ENCODE measurements around the gene LRRN4CL.
"Not testable (repeated sequence)": the region's sequence is repeated elsewhere in the genome, so short reads cannot be mapped to it uniquely, and the experiment has no call there.

The LRRN4CL gene

DNA sequence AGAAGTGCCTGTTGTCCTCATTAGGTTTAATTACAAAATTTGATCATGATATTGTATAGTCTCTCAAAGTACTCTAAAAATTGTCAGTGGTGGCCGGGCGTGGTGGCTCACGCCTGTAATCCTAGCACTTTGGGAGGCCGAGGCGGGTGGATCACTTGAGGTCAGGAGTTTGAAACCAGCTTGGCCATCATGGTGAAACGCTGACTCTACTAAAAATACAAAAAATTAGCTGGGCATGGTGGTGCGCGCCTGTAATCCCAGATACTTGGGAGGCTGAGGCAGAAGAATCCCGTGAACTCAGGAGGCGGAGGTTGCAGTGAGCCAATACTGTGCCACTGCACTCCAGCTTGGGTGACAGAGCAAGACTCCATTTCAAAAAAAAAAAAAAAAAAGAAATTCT is 13.9 kb downstream of the LRRN4CL start:
- DNase-seq: not testable (repeated sequence)

- DNase-seq: no peak
Measured at GRCh38 chr11:62673196-62673525, 16.2 kb downstream of the LRRN4CL start.

GRCh38 chr11:62671608-62672389 is 17.5 kb downstream of the LRRN4CL start, which contains the start of the genes LBHD1 and UQCC3:
TSS of gene LBHD1 (minus strand) at chr11:62672267. CDS start at chr11:62670031, 2,236 bp downstream.
TSS of gene UQCC3 (plus strand) at chr11:62671673. CDS start at chr11:62671746, 73 bp downstream.
- DNase-seq: peak; percentile 70 to 88

DNA sequence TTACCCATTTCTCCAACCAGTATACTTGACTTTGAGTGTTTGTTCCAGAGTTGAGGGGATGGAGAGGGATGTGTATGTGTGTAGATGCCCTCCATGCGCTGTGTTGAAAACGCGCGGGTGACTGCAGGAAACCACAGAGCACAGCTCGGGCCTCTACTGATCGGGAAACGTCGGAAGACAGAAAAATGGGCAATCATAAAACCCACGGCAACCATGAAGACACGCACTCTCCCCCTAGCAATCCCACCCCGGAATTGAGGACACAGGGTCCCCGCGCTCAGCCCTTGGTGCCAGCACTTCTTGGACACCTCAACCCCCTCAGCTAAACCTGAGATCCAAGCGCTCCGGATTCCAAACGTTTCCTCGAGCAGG is 18.1 kb downstream of the LRRN4CL start:
- DNase-seq: peak in 1 of 2 experiments; percentile 72

GRCh38 chr11:62669420-62670161 is 19.7 kb downstream of the LRRN4CL start:
- DNase-seq: no peak

DNA sequence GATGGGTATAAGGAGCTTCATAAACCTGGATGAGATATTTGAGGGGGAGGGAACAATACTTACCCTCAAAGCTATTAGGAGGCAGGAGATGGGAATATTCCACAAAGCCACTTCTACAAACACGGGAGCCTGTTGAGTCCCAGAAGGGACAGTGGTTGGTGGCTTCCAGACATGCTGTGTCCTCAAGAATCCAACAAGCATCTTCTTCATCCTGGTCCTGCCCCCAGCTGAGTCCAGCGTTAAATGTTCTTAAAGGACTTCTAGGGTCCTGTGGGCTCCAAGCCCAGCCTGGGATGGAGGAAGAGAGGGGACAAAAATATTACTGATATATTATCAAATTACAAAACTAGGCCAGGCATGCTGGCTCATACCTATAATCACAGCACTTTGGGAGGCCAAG is 21.9 kb downstream of the LRRN4CL start:
- DNase-seq: no peak

DNA sequence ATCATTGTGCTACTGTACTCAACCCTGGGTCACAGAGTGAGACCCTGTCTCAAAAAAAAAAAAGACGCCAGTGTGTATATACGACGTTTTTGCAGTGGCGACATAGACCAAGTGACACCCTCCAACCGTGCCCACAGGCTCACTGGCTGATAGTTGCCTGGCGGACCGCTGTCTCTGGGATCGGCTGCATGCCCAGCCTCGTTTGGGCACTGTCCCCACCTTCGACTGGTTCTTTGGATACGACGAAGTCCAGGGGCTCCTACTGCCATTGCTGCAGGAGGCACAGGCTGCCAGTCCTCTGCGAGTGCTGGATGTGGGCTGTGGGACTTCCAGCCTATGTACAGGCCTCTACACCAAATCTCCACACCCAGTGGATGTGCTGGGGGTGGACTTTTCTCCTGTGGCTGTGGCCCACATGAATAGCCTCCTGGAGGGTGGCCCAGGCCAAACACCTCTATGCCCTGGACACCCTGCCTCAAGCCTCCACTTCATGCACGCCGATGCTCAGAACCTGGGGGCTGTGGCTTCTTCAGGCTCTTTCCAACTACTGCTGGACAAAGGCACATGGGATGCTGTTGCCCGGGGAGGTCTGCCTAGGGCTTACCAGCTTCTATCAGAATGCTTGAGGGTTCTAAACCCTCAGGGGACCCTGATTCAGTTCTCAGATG is 22.9 kb downstream of the LRRN4CL start:
- no peak for DNase-seq

DNA sequence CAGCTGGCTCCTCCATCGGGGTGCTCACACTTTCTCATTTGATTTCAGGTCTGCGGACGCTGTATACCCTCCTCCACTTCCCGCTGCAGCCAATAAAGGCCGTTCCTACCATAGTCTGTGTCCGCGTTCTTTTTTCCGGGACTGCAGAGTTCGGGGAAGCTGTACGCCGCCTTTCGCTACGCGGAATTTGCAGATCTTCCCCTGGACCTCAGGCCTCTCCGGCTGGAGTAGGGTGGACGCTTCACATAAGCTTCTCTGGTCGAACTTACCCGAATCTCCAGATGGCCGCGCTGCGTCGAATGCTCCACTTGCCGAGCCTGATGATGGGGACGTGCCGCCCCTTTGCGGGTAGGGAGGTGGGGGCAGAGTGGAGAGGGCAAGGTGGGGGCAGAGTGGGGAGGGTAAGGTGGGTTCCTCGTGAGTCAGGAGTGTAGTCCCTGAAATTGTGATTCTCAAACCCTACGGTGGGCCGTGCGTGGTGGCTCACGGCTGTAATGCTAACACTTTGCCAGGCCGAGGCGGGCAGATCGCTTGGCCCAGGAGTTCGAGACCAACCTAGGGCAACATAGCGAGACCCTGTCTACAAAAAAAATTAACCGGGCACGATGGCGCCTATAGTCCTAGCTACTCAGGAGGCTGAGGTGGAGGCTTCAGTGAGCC is 23.6 kb downstream of the LRRN4CL start:
- peak in 1 of 2 experiments; percentile 72 for DNase-seq

- DNase-seq: peak; percentile 71 to 88
Measured at GRCh38 chr11:62665075-62665598, 24.2 kb downstream of the LRRN4CL start, which contains the start of the genes C11orf98 and CSKMT. TSS of gene C11orf98 (minus strand) at chr11:62665210. CDS start at chr11:62665169, 41 bp downstream. TSS of gene CSKMT (plus strand) at chr11:62665312. CDS start at chr11:62665880, 568 bp downstream.

GRCh38 chr11:62664405-62665074 is 24.8 kb downstream of the LRRN4CL start:
- peak in 1 of 2 experiments; percentile 76 for DNase-seq

DNA sequence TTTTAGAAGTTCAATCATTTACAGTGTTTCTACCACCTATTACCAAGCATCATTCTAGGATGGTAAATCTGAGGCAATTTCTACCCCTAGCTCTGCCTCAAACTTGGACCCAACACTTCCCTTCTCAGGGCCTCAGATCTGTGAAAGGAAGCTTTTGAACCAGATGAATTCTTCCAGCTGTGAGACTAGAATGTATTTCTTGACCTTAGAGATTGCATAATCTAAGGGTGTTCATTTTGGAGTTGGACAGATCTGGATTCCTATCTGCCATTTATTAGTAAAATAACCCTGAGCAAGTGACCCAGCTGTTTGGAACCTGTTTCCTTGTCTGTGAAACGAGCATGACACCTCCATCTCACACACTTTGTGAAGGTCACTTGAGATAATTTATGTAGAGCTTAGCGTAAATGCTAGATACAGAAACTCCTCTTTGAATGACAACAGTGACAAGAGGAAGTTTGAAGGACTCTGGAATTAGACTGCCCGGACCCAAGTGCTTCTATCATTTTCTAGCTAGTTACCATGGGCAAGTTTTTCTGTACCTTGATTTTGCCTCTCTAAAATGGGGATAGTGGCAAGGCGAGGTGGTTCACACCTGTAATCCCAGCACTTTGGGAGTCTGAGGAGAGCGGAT is 32.4 kb downstream of the LRRN4CL start:
- DNase-seq: no peak

GRCh38 chr11:62654297-62654696 is 35.0 kb downstream of the LRRN4CL start:
- no peak for DNase-seq

DNA sequence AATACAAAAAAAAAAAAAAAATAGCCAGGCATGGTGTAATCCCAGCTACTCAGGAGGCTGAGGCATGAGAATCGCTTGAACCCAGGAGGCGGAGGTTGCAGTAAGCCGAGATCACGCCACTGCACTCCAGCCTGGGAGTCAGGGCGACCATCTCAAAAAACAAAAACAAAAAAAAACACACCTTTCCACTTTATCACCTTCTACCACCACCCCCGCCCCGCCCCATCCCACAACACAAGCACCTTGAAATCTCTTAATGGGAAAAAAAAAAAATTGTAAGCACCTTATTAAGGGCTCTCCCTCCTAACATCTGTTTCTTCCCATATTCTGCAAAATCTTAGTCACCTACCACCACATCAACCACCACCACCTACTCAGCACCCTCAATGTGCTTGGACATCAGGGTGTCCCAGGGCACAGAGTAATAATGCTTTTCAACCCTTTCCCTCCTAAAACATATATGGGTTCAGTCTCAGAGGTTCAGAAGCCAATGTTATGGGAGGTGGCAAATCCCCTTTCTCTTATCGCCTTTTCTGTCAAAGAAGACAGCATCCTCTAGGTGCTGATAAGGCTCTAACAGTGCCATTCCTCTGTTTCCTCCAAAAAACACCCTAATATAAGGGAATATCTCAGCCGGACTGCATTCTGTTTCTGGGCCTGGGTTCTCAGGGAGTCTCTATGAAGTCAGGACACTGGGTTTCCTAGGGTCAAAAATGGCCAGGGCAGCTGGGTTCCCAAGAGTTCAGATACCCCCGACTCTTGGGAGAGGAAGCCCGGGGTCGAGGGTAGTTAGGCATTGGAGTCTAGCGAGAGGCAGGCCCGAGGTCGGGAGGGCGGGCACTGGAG is 36.9 kb downstream of the LRRN4CL start:
- no peak for DNase-seq

GRCh38 chr11:62650283-62650682 is 39.0 kb downstream of the LRRN4CL start:
- not testable (repeated sequence) for DNase-seq

GRCh38 chr11:62649486-62649885 is 39.8 kb downstream of the LRRN4CL start:
- DNase-seq: no peak

DNA sequence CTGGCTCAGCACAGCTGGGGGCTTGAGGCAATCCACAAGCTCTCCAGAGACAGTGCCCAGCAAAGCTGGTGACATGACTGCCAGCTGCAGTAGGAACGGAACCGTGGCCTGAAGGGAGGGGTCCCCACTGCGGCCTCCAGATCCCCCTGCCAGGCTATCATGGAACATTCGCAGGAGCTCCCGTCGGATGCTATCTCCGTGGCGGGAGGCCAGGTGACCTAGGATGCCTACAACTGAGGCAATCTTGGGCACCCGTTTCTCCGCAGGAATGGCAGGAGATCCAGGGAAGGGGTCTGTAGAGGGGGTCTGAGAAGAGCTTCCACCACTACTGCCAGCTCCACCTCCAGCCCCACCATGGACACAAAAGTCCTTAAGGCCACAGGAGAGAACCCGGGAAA is 40.4 kb downstream of the LRRN4CL start:
- no peak for DNase-seq

GRCh38 chr11:62648185-62648966 is 41.0 kb downstream of the LRRN4CL start:
- no peak for DNase-seq

DNA sequence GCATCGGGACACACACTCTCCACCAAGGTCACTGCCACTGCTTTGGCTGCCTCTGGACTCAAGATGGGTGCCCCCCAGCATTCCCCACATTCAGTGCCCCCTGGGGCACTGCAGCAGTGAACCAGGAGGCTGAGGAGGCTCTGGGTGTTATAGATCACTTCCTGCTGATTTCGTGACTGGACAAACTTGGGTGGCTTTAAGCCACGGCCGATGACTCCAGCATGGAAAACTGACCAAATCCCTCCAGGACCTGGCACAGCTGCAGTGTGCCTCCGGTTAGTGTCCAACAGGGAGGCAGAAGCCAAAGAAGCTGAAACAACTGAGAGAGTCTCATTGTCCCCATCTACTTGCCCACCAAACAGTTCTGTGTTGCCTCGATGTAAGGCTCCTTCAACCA is 41.7 kb downstream of the LRRN4CL start:
- DNase-seq: no peak

DNA sequence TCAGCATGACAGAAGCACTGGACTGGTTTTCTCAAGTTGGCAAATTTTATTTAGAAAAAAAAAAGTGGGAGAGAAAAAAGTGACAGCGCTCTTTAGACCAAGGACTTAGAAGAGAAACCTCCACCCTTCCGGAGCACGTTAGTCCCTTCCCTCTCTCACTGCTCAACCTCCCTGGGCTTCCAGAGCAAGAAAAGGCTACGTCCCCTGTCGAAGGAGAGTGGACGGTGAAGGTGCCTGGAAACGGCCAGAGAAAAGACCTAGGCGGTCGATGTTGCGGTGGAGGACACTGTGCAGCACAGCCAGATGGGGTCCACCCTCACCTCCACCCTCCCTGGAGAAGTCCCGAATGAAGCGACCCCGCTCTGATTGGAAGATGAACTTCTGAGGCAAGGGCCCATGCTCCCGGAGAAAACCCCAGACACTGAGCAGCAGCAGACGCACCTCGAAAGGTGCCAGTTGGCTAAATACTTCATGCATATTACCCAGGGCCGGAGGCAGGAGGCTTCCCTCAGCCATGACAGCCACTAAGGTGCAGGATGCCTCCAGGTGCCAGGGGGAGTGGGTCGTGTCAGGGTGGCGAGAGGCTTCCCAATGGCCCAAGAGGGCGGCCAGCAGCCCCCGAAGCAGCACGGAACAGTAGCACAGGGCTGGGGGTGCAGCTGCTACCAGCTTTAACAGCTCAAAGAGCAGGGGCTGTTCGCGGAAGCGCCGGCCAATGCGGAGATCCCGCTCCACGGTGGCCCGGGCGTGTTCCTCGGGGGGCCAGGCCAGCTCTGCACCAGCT is 42.3 kb downstream of the LRRN4CL start:
- no peak for DNase-seq

Data from SW 1271 (cell line).